IMR-90 (cell line): ENCODE results near the gene COA1. TPM values are rescaled to one million over a fixed set of nuclear protein-coding genes. Genes with fewer than 3 reads are reported as not detected.

ENCODE experiments used
- ATAC-seq: fragments of 200-7000 bp; cut with Tn5 transposase; 2 replicates; pipeline ENCODE4 v1.9.1; 2020; ENCODE audit warnings: low read depth, mild to moderate bottlenecking, moderate library complexity
- BruUV-seq: library from RNA; stranded (reverse); fragments of 400-500 nt; replicated peaks from 2 replicates; lab custom pipeline; 2021; lab: Mats Ljungman, UMichigan
- CTCF ChIA-PET: fragments of 300-600 bp; formaldehyde crosslinking; extraction: SDS; loops from one replicate; lab custom pipeline; 2021; ENCODE audit warnings: antibody characterized with exemption; lab: Yijun Ruan, JAX
- POLR2A ChIA-PET: fragments of 300-600 bp; sonication (Branson Sonifier 250); formaldehyde crosslinking; loops from one replicate; lab custom pipeline; 2022; ENCODE audit warnings: antibody characterized with exemption; ENCODE audit not compliant: unreplicated experiment; lab: Charles Lee
- DNase-seq: peaks from one replicate; pipeline ENCODE4 v3.0.0; 2013
- H2AFZ ChIP-seq: replicated peaks from 2 replicates; pipeline ENCODE3; 2013; ENCODE audit warnings: low read length, mild to moderate bottlenecking; ENCODE audit not compliant: poor library complexity
- H2AK5ac ChIP-seq: 2 replicates; pipeline ENCODE4 v1.6.1; 2013; ENCODE audit warnings: low read depth, low read length, inconsistent platforms
- H2AK9ac ChIP-seq: replicated peaks from 2 replicates; pipeline ENCODE3; 2013; ENCODE audit warnings: mild to moderate bottlenecking, low read depth, low read length, moderate library complexity; ENCODE audit not compliant: poor library complexity
- H2BK120ac ChIP-seq: 2 replicates; pipeline ENCODE4 v1.6.1; 2013; ENCODE audit warnings: low read depth, low read length, inconsistent platforms
- H2BK15ac ChIP-seq: 3 replicates; pipeline ENCODE4 v1.6.1; 2013; ENCODE audit warnings: low read depth, low read length, inconsistent platforms
- H2BK20ac ChIP-seq: 2 replicates; pipeline ENCODE4 v1.6.1; 2013; ENCODE audit warnings: low read depth, mild to moderate bottlenecking, inconsistent platforms, low read length, moderate library complexity
- H2BK5ac ChIP-seq: 2 replicates; pipeline ENCODE4 v1.6.1; 2013; ENCODE audit warnings: mild to moderate bottlenecking, low read depth, low read length, inconsistent platforms; ENCODE audit not compliant: poor library complexity, severe bottlenecking
- H3K14ac ChIP-seq: replicated peaks from 2 replicates; pipeline ENCODE4 v1.6.1; 2013; ENCODE audit warnings: low read depth, low read length, inconsistent platforms
- H3K18ac ChIP-seq: 2 replicates; pipeline ENCODE4 v1.6.1; 2013; ENCODE audit warnings: low read depth, low read length, control low read depth
- H3K23ac ChIP-seq: 2 replicates; pipeline ENCODE4 v1.6.1; 2013; ENCODE audit warnings: low read depth, low read length, inconsistent platforms
- H3K27ac ChIP-seq: 2 replicates; pipeline ENCODE4 v1.5.1; 2013; ENCODE audit warnings: mild to moderate bottlenecking, control low read depth, low read length; ENCODE audit not compliant: insufficient read depth
- H3K27me3 ChIP-seq: 2 replicates; pipeline ENCODE4 v1.6.1; 2013; ENCODE audit warnings: low read length; ENCODE audit not compliant: control insufficient read depth, insufficient read depth
- H3K36me3 ChIP-seq: 2 replicates; pipeline ENCODE4 v1.6.1; 2013; ENCODE audit warnings: low read length, mixed read lengths; ENCODE audit not compliant: control insufficient read depth, insufficient read depth
- H3K4ac ChIP-seq: 2 replicates; pipeline ENCODE4 v1.6.1; 2013; ENCODE audit warnings: low read depth, low read length, inconsistent platforms
- H3K4me1 ChIP-seq: 2 replicates; pipeline ENCODE4 v1.6.1; 2013; ENCODE audit warnings: low read length, mixed read lengths; ENCODE audit not compliant: control insufficient read depth, insufficient read depth
- H3K4me2 ChIP-seq: 2 replicates; pipeline ENCODE4 v1.6.1; 2013; ENCODE audit warnings: low read depth, mild to moderate bottlenecking, control low read depth, low read length, moderate library complexity
- H3K4me3 ChIP-seq: 2 replicates; pipeline ENCODE4 v1.5.1; 2013; ENCODE audit warnings: low read depth, mild to moderate bottlenecking, control low read depth, low read length, moderate library complexity; ENCODE audit not compliant: insufficient read depth
- H3K56ac ChIP-seq: 2 replicates; pipeline ENCODE4 v1.6.1; 2013; ENCODE audit warnings: low read length, inconsistent platforms; ENCODE audit not compliant: insufficient read depth; ENCODE audit errors: extremely low read depth
- H3K79me1 ChIP-seq, 2 experiments: 2 replicates each; pipeline ENCODE4 v1.6.1; 2013; ENCODE audit warnings: low read length in 2 of 2, inconsistent platforms in 1 of 2, low read depth in 1 of 2
- H3K9ac ChIP-seq: 2 replicates; pipeline ENCODE4 v1.6.1; 2013; ENCODE audit warnings: low read depth, low read length, control low read depth
- H3K9me1 ChIP-seq: 2 replicates; pipeline ENCODE4 v1.6.1; 2013; ENCODE audit warnings: low read length, inconsistent platforms; ENCODE audit not compliant: insufficient read depth
- H3K9me3 ChIP-seq: 2 replicates; pipeline ENCODE4 v1.6.1; 2013; ENCODE audit warnings: low read length; ENCODE audit not compliant: control insufficient read depth, insufficient read depth
- H4K20me1 ChIP-seq: 2 replicates; pipeline ENCODE4 v1.6.1; 2013; ENCODE audit warnings: low read length, inconsistent platforms; ENCODE audit not compliant: insufficient read depth
- H4K5ac ChIP-seq: 2 replicates; pipeline ENCODE4 v1.6.1; 2013; ENCODE audit warnings: mild to moderate bottlenecking, low read depth, low read length, control low read depth
- H4K8ac ChIP-seq, 2 experiments: 2 replicates each; pipeline ENCODE4 v1.6.1; 2013; ENCODE audit warnings: low read depth in 2 of 2, low read length in 2 of 2, control low read depth in 1 of 2, inconsistent platforms in 1 of 2
- H4K91ac ChIP-seq: 2 replicates; pipeline ENCODE4 v1.6.1; 2013; ENCODE audit warnings: low read depth, low read length, inconsistent platforms; ENCODE audit not compliant: insufficient read depth
- BHLHE40 ChIP-seq: fragments of 150-350 bp; IDR thresholded peaks from 2 replicates; pipeline ENCODE4 v1.6.1; 2016; ENCODE audit warnings: mild to moderate bottlenecking, low read depth, low read length
- CEBPB ChIP-seq: IDR thresholded peaks from 2 replicates; pipeline ENCODE4 v1.6.1; 2012; ENCODE audit warnings: low read depth, low read length, improper control_type of control experiment
- CHD1 ChIP-seq: IDR thresholded peaks from 2 replicates; pipeline ENCODE4 v1.6.1; 2012; ENCODE audit warnings: low read depth, low read length, improper control_type of control experiment
- ELK1 ChIP-seq: fragments of 150-350 bp; IDR thresholded peaks from 2 replicates; pipeline ENCODE4 v1.6.1; 2016; ENCODE audit warnings: low read depth, mild to moderate bottlenecking, low read length, moderate library complexity, borderline replicate concordance
- FOS ChIP-seq: fragments of 150-350 bp; IDR thresholded peaks from 2 replicates; pipeline ENCODE4 v1.6.1; 2016; ENCODE audit warnings: low read depth, low read length
- MAFK ChIP-seq: IDR thresholded peaks from 2 replicates; pipeline ENCODE4 v1.6.1; 2012; ENCODE audit warnings: low read depth, low read length, improper control_type of control experiment
- MAZ ChIP-seq: IDR thresholded peaks from 2 replicates; pipeline ENCODE4 v1.6.1; 2012; ENCODE audit warnings: low read depth, mild to moderate bottlenecking, low read length, improper control_type of control experiment, moderate library complexity, borderline replicate concordance
- MXI1 ChIP-seq: IDR thresholded peaks from 2 replicates; pipeline ENCODE4 v1.6.1; 2012; ENCODE audit warnings: low read depth, mild to moderate bottlenecking, low read length, moderate library complexity, borderline replicate concordance
- NFE2L2 ChIP-seq: fragments of 150-350 bp; IDR thresholded peaks from 2 replicates; pipeline ENCODE4 v1.6.1; 2016; ENCODE audit warnings: low read depth, mild to moderate bottlenecking, low read length
- POLR2A ChIP-seq: IDR thresholded peaks from 2 replicates; pipeline ENCODE4 v1.6.1; 2012; ENCODE audit warnings: mild to moderate bottlenecking, low read depth, low read length
- RAD21 ChIP-seq: IDR thresholded peaks from 2 replicates; pipeline ENCODE4 v1.6.1; 2012; ENCODE audit warnings: low read length, improper control_type of control experiment
- RCOR1 ChIP-seq: IDR thresholded peaks from 2 replicates; pipeline ENCODE4 v1.6.1; 2012; ENCODE audit warnings: mild to moderate bottlenecking, low read length, improper control_type of control experiment; ENCODE audit not compliant: insufficient replicate concordance
- RFX5 ChIP-seq: IDR thresholded peaks from 2 replicates; pipeline ENCODE4 v1.8.0; 2012; ENCODE audit warnings: low read depth, mild to moderate bottlenecking, low read length, moderate library complexity
- SMC3 ChIP-seq: fragments of 150-350 bp; IDR thresholded peaks from 2 replicates; pipeline ENCODE4 v1.6.1; 2016; ENCODE audit warnings: low read depth, mild to moderate bottlenecking, antibody characterized with exemption, low read length, moderate library complexity
- USF2 ChIP-seq: fragments of 150-350 bp; IDR thresholded peaks from 2 replicates; pipeline ENCODE4 v1.6.1; 2017; ENCODE audit warnings: mild to moderate bottlenecking, antibody characterized with exemption, low read length, low read depth
- WGBS, 2 experiments: methylation state at CpG; one replicate each; pipeline versions ENCODE4 v1.1.5 to v1.1.7; 2013; ENCODE audit warnings: missing lambda C conversion rate in 2 of 2; ENCODE audit not compliant: insufficient read length in 1 of 2; ENCODE audit errors: extremely low coverage in 2 of 2; 5-methylcytosine and 5-hydroxymethylcytosine counted together
- dilution Hi-C: fragments of 300-500 bp; cut with HindIII; formaldehyde crosslinking; loops from one replicate; pipeline ENCODE4 v1.14.3; 2018; ENCODE audit warnings: low sequenced_read_pairs; ENCODE audit not compliant: unreplicated experiment
- in situ Hi-C: fragments of 300-500 bp; cut with MboI; formaldehyde crosslinking; loops from 3 replicates; pipeline ENCODE4 v1.14.3; 2019; ENCODE audit warnings: low sequenced_read_pairs, inconsistent platforms, mixed read lengths
- intact Hi-C: fragments of 100-400 bp; cut with micrococcal nuclease; formaldehyde crosslinking; loops from 2 replicates; pipeline ENCODE4 v1.10.0; 2022
- polyA plus RNA-seq, 3 experiments: library from polyadenylated mRNA; depleted of rRNA; stranded (reverse); fragments of >200 nt; gene quantifications; 2 replicates each; pipeline ENCODE4 v1.2.3, GENCODE V29; 2012; ENCODE audit warnings: low replicate concordance in 1 of 3
- total RNA-seq: library from RNA; depleted of rRNA; stranded (reverse); fragments of >200 nt; gene quantifications from 2 replicates; pipeline ENCODE4 v1.2.3, GENCODE V29; 2012
- TF ChIP-seq, protein P1 (sequence below): conservative IDR thresholded peaks from 2 replicates; pipeline ENCODE4 v1.5.1; 2012; ENCODE audit warnings: mild to moderate bottlenecking, low read depth, low read length, improper control_type of control experiment

Gene COA1
- total and polyA plus RNA-seq, 2 of the 4 experiments (the other 2 are of a cell fraction) = 34.2 to 59.5 TPM

GRCh38 chr7:43768887-43769272 lies 39.6 kb upstream of the COA1 start:
- intact Hi-C loops (no loop called here), in situ Hi-C loops (no loop called here), dilution Hi-C loops (no loop called here)
- Histone ChIP-seq H2AK9ac (no peak overlapping the region), H3K14ac (no peak overlapping the region), H2BK20ac (no peak overlapping the region), H3K4me2 (no peak overlapping the region), H4K91ac (no peak overlapping the region), H3K18ac (no peak overlapping the region), H4K20me1 (no peaks in the 10 kb centered on the region), H2AK5ac (no peak overlapping the region), H2BK120ac (no peak overlapping the region), H3K79me1 (peaks cover 0 to 3% of the 10 kb centered on the region in 2 experiments; a peak in 1 of 4 replicates), H3K27ac (no peak overlapping the region), H2BK5ac (no peak overlapping the region), H4K5ac (no peak overlapping the region), H3K9ac (no peak overlapping the region), H3K4me1 (peaks cover 5% of the 10 kb centered on the region), H3K9me3 (no peaks in the 10 kb centered on the region), H3K23ac (no peak overlapping the region), H3K9me1 (peaks cover 3% of the 10 kb centered on the region; the same call in 1 of the 2 replicates), H4K8ac (no peak overlapping the region), H3K4me3 (no peak overlapping the region), H3K4ac (no peak overlapping the region), H3K56ac (no peak overlapping the region), H2BK15ac (no peak overlapping the region), H3K27me3 (no peaks in the 10 kb centered on the region), H3K36me3 (peaks cover 4% of the 10 kb centered on the region; the same call in 1 of the 2 replicates), H2AFZ (no peak overlapping the region)
- DNase-seq (no peak), ATAC-seq (no peak)
- BruUV-seq = no TSS peak
- no peak for TF ChIP-seq RFX5
- no peak for TF ChIP-seq RAD21
- TF ChIP-seq POLR2A = no peak
- no peak for TF ChIP-seq CHD1
- TF ChIP-seq FOS = no peak
- no peak for TF ChIP-seq RCOR1
- no peak for TF ChIP-seq ELK1
- TF ChIP-seq MXI1 = no peak
- TF ChIP-seq MAFK = no peak
- TF ChIP-seq MAZ = no peak
- no peak for TF ChIP-seq BHLHE40
- TF ChIP-seq SMC3 = no peak
- TF ChIP-seq NFE2L2 = no peak
- TF ChIP-seq USF2 = no peak
- TF ChIP-seq, protein P1, sequence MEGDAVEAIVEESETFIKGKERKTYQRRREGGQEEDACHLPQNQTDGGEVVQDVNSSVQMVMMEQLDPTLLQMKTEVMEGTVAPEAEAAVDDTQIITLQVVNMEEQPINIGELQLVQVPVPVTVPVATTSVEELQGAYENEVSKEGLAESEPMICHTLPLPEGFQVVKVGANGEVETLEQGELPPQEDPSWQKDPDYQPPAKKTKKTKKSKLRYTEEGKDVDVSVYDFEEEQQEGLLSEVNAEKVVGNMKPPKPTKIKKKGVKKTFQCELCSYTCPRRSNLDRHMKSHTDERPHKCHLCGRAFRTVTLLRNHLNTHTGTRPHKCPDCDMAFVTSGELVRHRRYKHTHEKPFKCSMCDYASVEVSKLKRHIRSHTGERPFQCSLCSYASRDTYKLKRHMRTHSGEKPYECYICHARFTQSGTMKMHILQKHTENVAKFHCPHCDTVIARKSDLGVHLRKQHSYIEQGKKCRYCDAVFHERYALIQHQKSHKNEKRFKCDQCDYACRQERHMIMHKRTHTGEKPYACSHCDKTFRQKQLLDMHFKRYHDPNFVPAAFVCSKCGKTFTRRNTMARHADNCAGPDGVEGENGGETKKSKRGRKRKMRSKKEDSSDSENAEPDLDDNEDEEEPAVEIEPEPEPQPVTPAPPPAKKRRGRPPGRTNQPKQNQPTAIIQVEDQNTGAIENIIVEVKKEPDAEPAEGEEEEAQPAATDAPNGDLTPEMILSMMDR = no peak
- no peak for TF ChIP-seq CEBPB
- CTCF ChIA-PET = no interaction called here
- no CpG with 5 or more reads among the region's 4 CpGs for WGBS, 2 experiments
- POLR2A ChIA-PET = no interaction called here
